Chondrocyte (in vitro differentiated cells): ENCODE data around the gene NKAP. TPM values are rescaled to one million over a fixed set of nuclear protein-coding genes. Genes with fewer than 3 reads are reported as not detected.
"Not testable (repeated sequence)": the region's sequence is repeated elsewhere in the genome, so short reads cannot be mapped to it uniquely, and the experiment has no call there.

Source experiments
- DNase-seq: peaks from one replicate; pipeline ENCODE4 v3.0.0; 2021; ENCODE audit warnings: mixed read lengths, low spot score
- H3K27ac Mint-ChIP-seq: one replicate; pipeline ENCODE4 v1.8.0; 2021; ENCODE audit warnings: mild to moderate bottlenecking, moderate library complexity, mixed read lengths; ENCODE audit not compliant: unreplicated experiment
- H3K27me3 Mint-ChIP-seq: 2 replicates; pipeline ENCODE4 v1.8.0; 2021; ENCODE audit warnings: low read depth, mixed read lengths
- H3K36me3 Mint-ChIP-seq: 2 replicates; pipeline ENCODE4 v1.8.0; 2021; ENCODE audit warnings: low read depth, mixed read lengths
- H3K4me1 Mint-ChIP-seq: 2 replicates; pipeline ENCODE4 v1.8.0; 2021; ENCODE audit warnings: low read depth, mild to moderate bottlenecking, mixed read lengths
- H3K4me3 Mint-ChIP-seq: one replicate; pipeline ENCODE4 v1.8.0; 2021; ENCODE audit warnings: mild to moderate bottlenecking, moderate library complexity, mixed read lengths; ENCODE audit not compliant: unreplicated experiment
- H3K9me3 Mint-ChIP-seq: 2 replicates; pipeline ENCODE4 v1.8.0; 2021; ENCODE audit warnings: low read depth, mixed read lengths
- CTCF ChIP-seq: fragments of 200-600 bp; sonication (generic); IDR thresholded peaks from 2 replicates; pipeline ENCODE4 v1.5.0; 2021; ENCODE audit warnings: antibody characterized with exemption, mild to moderate bottlenecking, moderate library complexity
- total RNA-seq: library from RNA; stranded (reverse); gene quantifications from 3 replicates; pipeline ENCODE4 v1.2.1, GENCODE V29; 2021

Gene NKAP
- total RNA-seq, 1 donor from 2014 or later, result 6.4 TPM

- TF ChIP-seq CTCF, result no peak
- H3K4me3 Mint-ChIP-seq, result no peak overlapping the region
- peaks cover 8% of the 10 kb centered on the region for H3K9me3 Mint-ChIP-seq
- no peaks in the 10 kb centered on the region for H3K27me3 Mint-ChIP-seq
- peaks cover 18% of the 10 kb centered on the region for H3K4me1 Mint-ChIP-seq
- DNase-seq, result no peak
- no peak overlapping the region for H3K27ac Mint-ChIP-seq
- no peaks in the 10 kb centered on the region for H3K36me3 Mint-ChIP-seq
Measured at GRCh38 chrX:119945481-119945880, 1.9 kb upstream of the NKAP start.

- H3K4me1 Mint-ChIP-seq, result peaks cover 18% of the 10 kb centered on the region
- H3K9me3 Mint-ChIP-seq, result peaks cover 4% of the 10 kb centered on the region
- no peak for DNase-seq
- no peaks in the 10 kb centered on the region for H3K36me3 Mint-ChIP-seq
- H3K4me3 Mint-ChIP-seq, result peak overlapping the region; percentile 89
- no peak for TF ChIP-seq CTCF
- H3K27me3 Mint-ChIP-seq, result no peaks in the 10 kb centered on the region
- peak overlapping the region; percentile 97 for H3K27ac Mint-ChIP-seq
Measured at GRCh38 chrX:119942831-119943184, 743 bp downstream of the NKAP start.

GRCh38 chrX:119942173-119942819 lies 1.3 kb downstream of the NKAP start:
- no peak for DNase-seq

GRCh38 chrX:119941336-119941735 lies 2.2 kb downstream of the NKAP start:
- Mint-ChIP-seq H3K27ac (no peak overlapping the region), H3K4me3 (no peak overlapping the region), H3K4me1 (peaks cover 18% of the 10 kb centered on the region), H3K36me3 (no peaks in the 10 kb centered on the region), H3K27me3 (no peaks in the 10 kb centered on the region), H3K9me3 (peaks cover 4% of the 10 kb centered on the region)
- TF ChIP-seq CTCF, result no peak
- no peak for DNase-seq

More at GRCh38 chrX:119942173-119942819, 1.3 kb downstream of the NKAP start:
- H3K36me3 Mint-ChIP-seq, result no peaks in the 10 kb centered on the region
- peaks cover 4% of the 10 kb centered on the region for H3K9me3 Mint-ChIP-seq
- H3K27me3 Mint-ChIP-seq, result no peaks in the 10 kb centered on the region
- no peak for TF ChIP-seq CTCF
- peak overlapping the region; percentile 89 for H3K4me3 Mint-ChIP-seq
- H3K27ac Mint-ChIP-seq, result peak overlapping the region; percentile 97
- peaks cover 18% of the 10 kb centered on the region for H3K4me1 Mint-ChIP-seq

- Mint-ChIP-seq H3K9me3 (peaks cover 3% of the 10 kb centered on the region), H3K4me1 (no peaks in the 10 kb centered on the region)
- no peak for TF ChIP-seq CTCF
Measured at GRCh38 chrX:119935215-119935874, 8.2 kb downstream of the NKAP start.

GRCh38 chrX:119922391-119922790 lies 21.2 kb downstream of the NKAP start:
- not testable (repeated sequence) for H3K9me3 Mint-ChIP-seq, H3K36me3 Mint-ChIP-seq, H3K27ac Mint-ChIP-seq, H3K4me3 Mint-ChIP-seq, H3K27me3 Mint-ChIP-seq, H3K4me1 Mint-ChIP-seq
- DNase-seq, result peak; percentile 26

More at GRCh38 chrX:119935215-119935874, 8.2 kb downstream of the NKAP start:
- Mint-ChIP-seq H3K4me3 (no peak overlapping the region), H3K27me3 (no peaks in the 10 kb centered on the region), H3K36me3 (peaks cover 9% of the 10 kb centered on the region), H3K27ac (no peak overlapping the region)
- no peak for DNase-seq
